Measurements from ENCODE around the gene DMD.

The DMD gene

GRCh38 chrX:31132821-31133241 is 2078.5 kb downstream of the DMD start:
- DNase-seq = peak; percentile 70

GRCh38 chrX:31130457-31131220 is 2080.7 kb downstream of the DMD start:
- no peak for DNase-seq

- DNase-seq = no peak
These were observed 2082.5 kb downstream of the DMD start for GRCh38 chrX:31128855-31129254.

- no peak for DNase-seq
These were observed 2083.6 kb downstream of the DMD start for GRCh38 chrX:31127716-31128115.

GRCh38 chrX:31126205-31126604 is 2085.1 kb downstream of the DMD start:
- no peak for DNase-seq

- no peak for DNase-seq
These were observed 2086.8 kb downstream of the DMD start for GRCh38 chrX:31124536-31124935.

GRCh38 chrX:31123335-31123734 is 2088.0 kb downstream of the DMD start:
- DNase-seq = no peak

- no peak for DNase-seq
These were observed 2094.1 kb downstream of the DMD start for GRCh38 chrX:31117266-31117665.

GRCh38 chrX:31115398-31115797 is 2096.0 kb downstream of the DMD start:
- DNase-seq = no peak

GRCh38 chrX:31114858-31115257 is 2096.5 kb downstream of the DMD start:
- no peak for DNase-seq

GRCh38 chrX:31112226-31112999 is 2098.9 kb downstream of the DMD start:
- DNase-seq = no peak

GRCh38 chrX:31110657-31111056 is 2100.7 kb downstream of the DMD start:
- DNase-seq = no peak

GRCh38 chrX:31099536-31100090 is 2111.7 kb downstream of the DMD start:
- DNase-seq = no peak

- DNase-seq = no peak
These were observed 2113.3 kb downstream of the DMD start for GRCh38 chrX:31098079-31098478.

- DNase-seq = no peak
These were observed 2117.7 kb downstream of the DMD start for GRCh38 chrX:31093639-31093975.

GRCh38 chrX:31092970-31093638 is 2118.2 kb downstream of the DMD start:
- DNase-seq = no peak

GRCh38 chrX:31092476-31092875 is 2118.9 kb downstream of the DMD start:
- DNase-seq = no peak

- DNase-seq = no peak
These were observed 2119.5 kb downstream of the DMD start for GRCh38 chrX:31091819-31092218.

- no peak for DNase-seq
These were observed 2136.8 kb downstream of the DMD start for GRCh38 chrX:31074522-31074921.

- DNase-seq = no peak
These were observed 2139.6 kb downstream of the DMD start, which contains the start of gene FTHL17 for GRCh38 chrX:31071725-31072124. FTHL17 (minus strand) TSS chrX:31072041; CDS start chrX:31071953, 88 bp downstream.

- DNase-seq = no peak
These were observed 2140.1 kb downstream of the DMD start for GRCh38 chrX:31071262-31071661.

- DNase-seq = no peak
These were observed 2141.3 kb downstream of the DMD start for GRCh38 chrX:31070057-31070468.
